Vagina (tissue), 2 donors: ENCODE data around the gene NXPH1.

Experiments
- CTCF ChIP-seq, 3 experiments: fragments of 450-650 bp in 2 of 3; fragments of 200-600 bp in 1 of 3; sonication (generic) in 1 of 3; IDR thresholded peaks; one replicate each; pipeline ENCODE4 v1.5.1; 2017 to 2019; ENCODE audit warnings: antibody characterized with exemption in 3 of 3, mild to moderate bottlenecking in 2 of 3, moderate library complexity in 2 of 3
- POLR2A ChIP-seq, 2 donors: fragments of 450-650 bp; IDR thresholded peaks; one replicate each; pipeline ENCODE4 v1.6.1; 2017; ENCODE audit warnings: antibody characterized with exemption in 2 of 2, mild to moderate bottlenecking in 2 of 2, moderate library complexity in 2 of 2
- POLR2AphosphoS5 ChIP-seq, 2 donors: sonication (generic); formaldehyde crosslinking; IDR thresholded peaks; one replicate each; pipeline ENCODE4 v1.9.0; 2017; ENCODE audit warnings: antibody characterized with exemption in 2 of 2, mild to moderate bottlenecking in 2 of 2, low read depth in 1 of 2; ENCODE audit not compliant: insufficient read depth in 1 of 2

- TF ChIP-seq POLR2A (IDR thresholded peaks at IDR 0.05) (no peak), CTCF (IDR thresholded peaks at IDR 0.05) (no peak), POLR2AphosphoS5 (IDR thresholded peaks at IDR 0.05; ENCODE audit: insufficient read depth in 1 of 2, low read depth in 1 of 2) (no peak)
Observed at GRCh38 chr7:8601121-8601520, 167.7 kb downstream of the NXPH1 start.
